HG03135 (cell line): ENCODE results near the gene CDC14A.
A peak's percentile ranks its signal among the peaks of the same experiment; 100 is the strongest.
"Not testable (repeated sequence)": the region's sequence is repeated elsewhere in the genome, so short reads cannot be mapped to it uniquely, and the experiment has no call there.

Source experiments
- ATAC-seq: cut with Tn5 transposase; IDR thresholded peaks from one replicate; pipeline ENCODE4 v1.9.1; 2021; ENCODE audit warnings: mild to moderate bottlenecking, moderate library complexity; ENCODE audit not compliant: unreplicated experiment

Gene CDC14A

GRCh38 chr1:100361511-100362089 is 9.3 kb downstream of the CDC14A start:
- ATAC-seq, result no peak

GRCh38 chr1:100362821-100363466 is 10.6 kb downstream of the CDC14A start:
- no peak for ATAC-seq

- no peak for ATAC-seq
Observed at GRCh38 chr1:100363831-100364230, 11.5 kb downstream of the CDC14A start.

GRCh38 chr1:100364697-100365096 is 12.4 kb downstream of the CDC14A start:
- ATAC-seq, result no peak

- no peak for ATAC-seq
Observed at GRCh38 chr1:100366209-100366525, 13.9 kb downstream of the CDC14A start.

GRCh38 chr1:100369339-100369738 is 17.0 kb downstream of the CDC14A start:
- ATAC-seq, result not testable (repeated sequence)

- not testable (repeated sequence) for ATAC-seq
Observed at GRCh38 chr1:100373953-100374352, 21.6 kb downstream of the CDC14A start.

GRCh38 chr1:100376890-100377289 is 24.6 kb downstream of the CDC14A start:
- not testable (repeated sequence) for ATAC-seq

- ATAC-seq, result peak; percentile 85
Observed at GRCh38 chr1:100377590-100378361, 25.5 kb downstream of the CDC14A start.

- no peak for ATAC-seq
Observed at GRCh38 chr1:100378956-100379355, 26.6 kb downstream of the CDC14A start.

GRCh38 chr1:100380635-100381034 is 28.3 kb downstream of the CDC14A start:
- ATAC-seq, result no peak

GRCh38 chr1:100382657-100383056 is 30.4 kb downstream of the CDC14A start:
- no peak for ATAC-seq

GRCh38 chr1:100383743-100384405 is 31.6 kb downstream of the CDC14A start:
- ATAC-seq, result no peak

GRCh38 chr1:100387209-100387608 is 34.9 kb downstream of the CDC14A start:
- no peak for ATAC-seq

GRCh38 chr1:100387657-100388350 is 35.5 kb downstream of the CDC14A start:
- ATAC-seq, result no peak

- no peak for ATAC-seq
Observed at GRCh38 chr1:100390531-100390930, 38.2 kb downstream of the CDC14A start.

GRCh38 chr1:100391675-100392074 is 39.4 kb downstream of the CDC14A start:
- ATAC-seq, result no peak

- no peak for ATAC-seq
Observed at GRCh38 chr1:100392756-100393155, 40.5 kb downstream of the CDC14A start.

- no peak for ATAC-seq
Observed at GRCh38 chr1:100394285-100394684, 42.0 kb downstream of the CDC14A start.

- no peak for ATAC-seq
Observed at GRCh38 chr1:100395913-100396312, 43.6 kb downstream of the CDC14A start.

- ATAC-seq, result no peak
Observed at GRCh38 chr1:100396651-100397050, 44.3 kb downstream of the CDC14A start.
